Germinal center (tissue), 1 donor: ENCODE measurements around the gene NHSL1.

Experiments used
- DNase-seq: peaks from one replicate; pipeline ENCODE4 v3.0.0; 2012; ENCODE audit warnings: mixed read lengths, low spot score

The NHSL1 gene

GRCh38 chr6:138522611-138523010 lies 23.3 kb upstream of the NHSL1 start:
- no peak for DNase-seq

- DNase-seq = no peak
Observed at GRCh38 chr6:138521790-138522189, 22.5 kb upstream of the NHSL1 start.

GRCh38 chr6:138520463-138520862 lies 21.2 kb upstream of the NHSL1 start:
- peak; percentile 4 for DNase-seq

GRCh38 chr6:138518054-138518453 lies 18.8 kb upstream of the NHSL1 start:
- no peak for DNase-seq

- DNase-seq = peak; percentile 71
Observed at GRCh38 chr6:138517635-138518034, 18.3 kb upstream of the NHSL1 start.

- DNase-seq = no peak
Observed at GRCh38 chr6:138515657-138516248, 16.5 kb upstream of the NHSL1 start.

GRCh38 chr6:138514860-138515540 lies 15.7 kb upstream of the NHSL1 start:
- no peak for DNase-seq

GRCh38 chr6:138512609-138513008 lies 13.3 kb upstream of the NHSL1 start:
- no peak for DNase-seq

GRCh38 chr6:138510093-138510492 lies 10.8 kb upstream of the NHSL1 start:
- no peak for DNase-seq

- DNase-seq = peak; percentile 12
Observed at GRCh38 chr6:138509371-138509770, 10.1 kb upstream of the NHSL1 start.

GRCh38 chr6:138508676-138508988 lies 9.3 kb upstream of the NHSL1 start:
- no peak for DNase-seq

GRCh38 chr6:138507977-138508675 lies 8.8 kb upstream of the NHSL1 start:
- no peak for DNase-seq

- no peak for DNase-seq
Observed at GRCh38 chr6:138504764-138505689, 5.7 kb upstream of the NHSL1 start.

- DNase-seq = no peak
Observed at GRCh38 chr6:138503881-138504680, 4.8 kb upstream of the NHSL1 start.

GRCh38 chr6:138502546-138502945 lies 3.3 kb upstream of the NHSL1 start:
- DNase-seq = no peak

GRCh38 chr6:138500867-138501446 lies 1.7 kb upstream of the NHSL1 start:
- no peak for DNase-seq

- no peak for DNase-seq
Observed at GRCh38 chr6:138500045-138500665, 861 bp upstream of the NHSL1 start.

GRCh38 chr6:138498629-138499302 lies 528 bp downstream of the NHSL1 start:
- DNase-seq = no peak

GRCh38 chr6:138497286-138497685 lies 2.0 kb downstream of the NHSL1 start:
- DNase-seq = no peak

GRCh38 chr6:138494312-138494711 lies 5.0 kb downstream of the NHSL1 start:
- DNase-seq = no peak
